HepG2 (cell line): ENCODE results near the gene ZBTB44. TPM values are rescaled to one million over a fixed set of nuclear protein-coding genes. Genes with fewer than 3 reads are reported as not detected.

Experiments used
- ATAC-seq: fragments of 200-7000 bp; cut with Tn5 transposase; 3 replicates; pipeline ENCODE4 v1.9.1; 2020; ENCODE audit warnings: mild to moderate bottlenecking, moderate library complexity
- BruUV-seq: library from RNA; stranded (reverse); fragments of 400-500 nt; replicated peaks from 2 replicates; lab custom pipeline; 2021; lab: Mats Ljungman, UMichigan
- CTCF ChIA-PET: fragments of 300-600 bp; formaldehyde crosslinking; extraction: SDS; loops from one replicate; lab custom pipeline; 2021; ENCODE audit warnings: low total read pairs, inconsistent platforms, low intra/inter-chr PET ratio; lab: Yijun Ruan, JAX
- POLR2A ChIA-PET: fragments of 350-600 bp; sonication (Branson Sonifier 250); formaldehyde crosslinking; loops from one replicate; lab custom pipeline; 2020; ENCODE audit warnings: antibody characterized with exemption, inconsistent platforms; lab: Yijun Ruan, JAX
- DNase-seq: peaks from one replicate; pipeline ENCODE4 v3.0.0-alpha.2; 2015; ENCODE audit warnings: low spot score
- FAIRE-seq: peaks from 3 replicates; lab custom pipeline; 2011; peaks lifted over from hg19 to GRCh38; lab: Jason Lieb, UNC
- H2AFZ ChIP-seq: one replicate; pipeline ENCODE4 v1.6.1; 2011; ENCODE audit warnings: low read length, inconsistent platforms
- H3K27ac ChIP-seq: fragments of 300-600 bp; 3 replicates; pipeline ENCODE4 v1.8.0; 2011; ENCODE audit warnings: mixed run types, mild to moderate bottlenecking, mixed read lengths, low read length, inconsistent platforms; ENCODE audit not compliant: insufficient read depth; ENCODE audit errors: extremely low read length
- H3K27me3 ChIP-seq, 2 experiments: fragments of 200-600 bp in 1 of 2; 2 replicates in 1 of 2; 3 replicates in 1 of 2; pipeline versions ENCODE4 v1.6.0 to v1.8.0; 2011; ENCODE audit warnings: low read length in 2 of 2, mild to moderate bottlenecking in 2 of 2, moderate library complexity in 2 of 2, inconsistent platforms in 1 of 2; ENCODE audit not compliant: insufficient read depth in 2 of 2, control insufficient read depth in 1 of 2
- H3K36me3 ChIP-seq, 2 experiments: fragments of 200-600 bp in 1 of 2; replicated peaks in 1 of 2; 2 replicates in 1 of 2; 3 replicates in 1 of 2; pipeline versions ENCODE4 v1.5.1 to v1.8.0; 2011; ENCODE audit warnings: low read length in 2 of 2, inconsistent platforms in 1 of 2; ENCODE audit not compliant: insufficient read depth in 2 of 2, control insufficient read depth in 1 of 2
- H3K4me1 ChIP-seq: 2 replicates; pipeline ENCODE4 v1.5.1; 2012; ENCODE audit warnings: low read length, inconsistent platforms; ENCODE audit not compliant: insufficient read depth
- H3K4me2 ChIP-seq: 2 replicates; pipeline ENCODE4 v1.6.0; 2011; ENCODE audit warnings: low read depth, low read length, inconsistent platforms
- H3K4me3 ChIP-seq, 3 experiments: fragments of 200-600 bp in 1 of 3; sonication (generic), shearing (Covaris generic) in 1 of 3; replicated peaks in 1 of 3; 2 replicates each; pipeline ENCODE4 v1.5.1; 2011 to 2016; ENCODE audit warnings: low read length in 3 of 3, inconsistent platforms in 2 of 3, low read depth in 2 of 3, mild to moderate bottlenecking in 2 of 3, control low read depth in 1 of 3, mixed read lengths in 1 of 3; ENCODE audit not compliant: insufficient read depth in 1 of 3
- H3K79me2 ChIP-seq: one replicate; pipeline ENCODE4 v1.6.1; 2011; ENCODE audit warnings: low read length, inconsistent platforms; ENCODE audit not compliant: insufficient read depth
- H3K9ac ChIP-seq: 2 replicates; pipeline ENCODE4 v1.6.0; 2011; ENCODE audit warnings: mild to moderate bottlenecking, low read depth, low read length, inconsistent platforms; ENCODE audit not compliant: insufficient read depth
- H3K9me3 ChIP-seq: 2 replicates; pipeline ENCODE4 v1.5.1; 2012; ENCODE audit warnings: mild to moderate bottlenecking, low read length
- H4K20me1 ChIP-seq: 2 replicates; pipeline ENCODE4 v1.6.0; 2011; ENCODE audit warnings: inconsistent platforms, mild to moderate bottlenecking, low read length, moderate library complexity; ENCODE audit not compliant: insufficient read depth
- AHR ChIP-seq: IDR thresholded peaks from 2 replicates; pipeline ENCODE4 v1.6.1; 2018; ENCODE audit warnings: missing genetic modification reagents, missing compliant biosample characterization
- ARID3A ChIP-seq: IDR thresholded peaks from 2 replicates; pipeline ENCODE4 v1.6.1; 2012; ENCODE audit warnings: low read depth, low read length, improper control_type of control experiment
- ELF1 ChIP-seq: sonication (generic); formaldehyde crosslinking; IDR thresholded peaks from 2 replicates; pipeline ENCODE4 v1.4.0; 2020; ENCODE audit warnings: missing genetic modification reagents
- MEIS1 ChIP-seq: sonication (generic); formaldehyde crosslinking; IDR thresholded peaks from 2 replicates; pipeline ENCODE4 v1.9.0; 2021; ENCODE audit warnings: mild to moderate bottlenecking, missing genetic modification reagents, moderate library complexity, borderline replicate concordance
- MTA3 ChIP-seq: sonication (generic); formaldehyde crosslinking; IDR thresholded peaks from 2 replicates; pipeline ENCODE4 v1.4.0; 2020; ENCODE audit warnings: missing genetic modification reagents
- PBX2 ChIP-seq: IDR thresholded peaks from 2 replicates; pipeline ENCODE4 v1.6.1; 2016; ENCODE audit warnings: control low read depth
- SNAPC4 ChIP-seq: sonication (generic); formaldehyde crosslinking; IDR thresholded peaks from 2 replicates; pipeline ENCODE4 v1.4.0; 2020; ENCODE audit warnings: mild to moderate bottlenecking, missing genetic modification reagents
- TGIF2 ChIP-seq: IDR thresholded peaks from 2 replicates; pipeline ENCODE4 v1.6.1; 2016; ENCODE audit warnings: control low read depth, missing compliant biosample characterization
- THYN1 ChIP-seq: sonication (generic); formaldehyde crosslinking; IDR thresholded peaks from 2 replicates; pipeline ENCODE4 v1.8.1; 2023; ENCODE audit warnings: low read depth, mild to moderate bottlenecking, moderate library complexity, missing genetic modification reagents, borderline replicate concordance
- TSC22D2 ChIP-seq: sonication (generic); formaldehyde crosslinking; IDR thresholded peaks from 2 replicates; pipeline ENCODE4 v1.5.1; 2020; ENCODE audit warnings: missing genetic modification reagents, mild to moderate bottlenecking, borderline replicate concordance
- ZNF280D ChIP-seq: sonication (generic); formaldehyde crosslinking; IDR thresholded peaks from 2 replicates; pipeline ENCODE4 v1.5.1; 2020; ENCODE audit warnings: mild to moderate bottlenecking, missing genetic modification reagents
- ZNF350 ChIP-seq: sonication (generic); formaldehyde crosslinking; IDR thresholded peaks from 2 replicates; pipeline ENCODE4 v1.4.0; 2020; ENCODE audit warnings: mild to moderate bottlenecking, low read depth, missing genetic modification reagents, borderline replicate concordance
- WGBS: methylation state at CpG from one replicate; pipeline ENCODE4 v1.1.6; 2017; ENCODE audit warnings: low lambda C conversion rate; 5-methylcytosine and 5-hydroxymethylcytosine counted together
- in situ Hi-C: cut with HindIII; loops from 2 replicates; pipeline ENCODE4 v1.10.0; 2017; ENCODE audit warnings: low pct_unique_long_range_greater_than_20kb; ENCODE audit not compliant: extremely low pct_ligation_motif_present
- intact Hi-C: fragments of 100-400 bp; cut with micrococcal nuclease; formaldehyde crosslinking; loops from one replicate; pipeline ENCODE4 v1.10.0; 2022; ENCODE audit not compliant: unreplicated experiment
- polyA plus RNA-seq, 8 experiments: library from polyadenylated mRNA; depleted of rRNA in 3 of 8; stranded (reverse) in 7 of 8; unstranded in 1 of 8; fragments of >200 nt; fragmentation: Illumina TruSeq in 4 of 8; extraction: Trizol in 4 of 8; gene quantifications; 2 replicates each; pipeline versions ENCODE4 v1.2.1 to v1.2.3, GENCODE V29; 2011 to 2016; ENCODE audit warnings: low read depth in 4 of 8, missing spikeins in 1 of 8, mixed read lengths in 1 of 8; ENCODE audit not compliant: insufficient read depth in 1 of 8
- total RNA-seq, 5 experiments: library from RNA; depleted of rRNA; stranded (reverse); fragments of >200 nt; fragmentation: Illumina TruSeq; extraction: Trizol; gene quantifications; 2 replicates each; pipeline ENCODE4 v1.2.3, GENCODE V29; 2016; ENCODE audit warnings: low read depth in 1 of 5
- TF ChIP-seq, protein P1 (sequence below): sonication (generic); formaldehyde crosslinking; IDR thresholded peaks from 2 replicates; pipeline ENCODE4 v1.5.0; 2020; ENCODE audit warnings: missing genetic modification reagents

The ZBTB44 gene
- total and polyA plus RNA-seq, 2 of the 13 experiments (the other 11 are each of a cell fraction or from before 2014, with no cell fraction given) = 22.8 to 23.6 TPM

GRCh38 chr11:130327716-130328115, 13.0 kb upstream of the ZBTB44 start:
- Histone ChIP-seq H3K36me3 (no peaks in the 10 kb centered on the region), H3K79me2 (no peaks in the 10 kb centered on the region), H3K27ac (no peak overlapping the region), H2AFZ (no peak overlapping the region), H3K4me2 (no peak overlapping the region), H3K4me1 (peaks cover 15% of the 10 kb centered on the region), H3K4me3 (no peak overlapping the region), H3K9ac (no peak overlapping the region), H3K9me3 (no peaks in the 10 kb centered on the region), H3K27me3 (no peaks in the 10 kb centered on the region; a peak in 2 of 5 replicates), H4K20me1 (no peaks in the 10 kb centered on the region)
- CTCF ChIA-PET = no interaction called here
- POLR2A ChIA-PET = no interaction called here
- in situ Hi-C loops = no loop called here
- FAIRE-seq (no peak), ATAC-seq (no peak), DNase-seq (no peak)
- intact Hi-C loops = no loop called here
- BruUV-seq = no TSS peak
- 91% methylated on average over 6 of the region's 6 CpGs for WGBS
- TF ChIP-seq MEIS1 (CRISPR knock-in tag) = no peak
- no peak for TF ChIP-seq ELF1 (CRISPR knock-in tag)
- no peak for TF ChIP-seq PBX2 (CRISPR knock-in tag)
- no peak for TF ChIP-seq SNAPC4
- no peak for TF ChIP-seq THYN1 (CRISPR knock-in tag)
- TF ChIP-seq MTA3 (CRISPR knock-in tag) = no peak
- TF ChIP-seq TGIF2 (CRISPR knock-in tag) = no peak
- TF ChIP-seq ZNF350 = no peak
- no peak for TF ChIP-seq AHR
- no peak for TF ChIP-seq ZNF280D (CRISPR knock-in tag)
- TF ChIP-seq TSC22D2 = no peak
- TF ChIP-seq, protein P1, sequence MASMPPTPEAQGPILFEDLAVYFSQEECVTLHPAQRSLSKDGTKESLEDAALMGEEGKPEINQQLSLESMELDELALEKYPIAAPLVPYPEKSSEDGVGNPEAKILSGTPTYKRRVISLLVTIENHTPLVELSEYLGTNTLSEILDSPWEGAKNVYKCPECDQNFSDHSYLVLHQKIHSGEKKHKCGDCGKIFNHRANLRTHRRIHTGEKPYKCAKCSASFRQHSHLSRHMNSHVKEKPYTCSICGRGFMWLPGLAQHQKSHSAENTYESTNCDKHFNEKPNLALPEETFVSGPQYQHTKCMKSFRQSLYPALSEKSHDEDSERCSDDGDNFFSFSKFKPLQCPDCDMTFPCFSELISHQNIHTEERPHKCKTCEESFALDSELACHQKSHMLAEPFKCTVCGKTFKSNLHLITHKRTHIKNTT (CRISPR knock-in tag) = no peak
- no peak for TF ChIP-seq ARID3A
